Endothelial cell of umbilical vein (primary cell): ENCODE results near the gene ATP5PD. TPM values are rescaled to one million over a fixed set of nuclear protein-coding genes. Genes with fewer than 3 reads are reported as not detected.

Source experiments
- BruUV-seq: library from RNA; stranded (reverse); fragments of 400-500 nt; replicated peaks from 2 replicates; lab custom pipeline; 2021; lab: Mats Ljungman, UMichigan
- CTCF ChIA-PET: fragments of 300-600, 350-600 bp; sonication (Branson Sonifier 250); formaldehyde crosslinking; loops from one replicate; lab custom pipeline; 2021; ENCODE audit warnings: antibody characterized with exemption, inconsistent platforms; lab: Charles Lee
- POLR2A ChIA-PET: fragments of 300-600, 350-600 bp; sonication (Branson Sonifier 250); formaldehyde crosslinking; loops from one replicate; lab custom pipeline; 2021; ENCODE audit warnings: antibody characterized with exemption, inconsistent platforms; lab: Charles Lee
- DNase-seq: peaks from one replicate; pipeline ENCODE4 v3.0.0-alpha.2; 2011; ENCODE audit warnings: low read depth, low spot score
- FAIRE-seq: peaks from 2 replicates; lab custom pipeline; 2011; peaks lifted over from hg19 to GRCh38; lab: Jason Lieb, UNC
- H2AFZ ChIP-seq: 2 replicates; pipeline ENCODE4 v1.6.0; 2012; ENCODE audit warnings: low read depth, low read length, control low read depth, inconsistent platforms
- H3K27ac ChIP-seq: 2 replicates; pipeline ENCODE4 v1.5.1; 2011; ENCODE audit warnings: low read depth, mild to moderate bottlenecking, control low read depth, low read length, moderate library complexity; ENCODE audit not compliant: insufficient read depth
- H3K27me3 ChIP-seq, 2 experiments: 2 replicates each; pipeline versions ENCODE4 v1.6.0 to v1.6.1; 2011; ENCODE audit warnings: low read length in 2 of 2, mixed read lengths in 1 of 2; ENCODE audit not compliant: control insufficient read depth in 2 of 2, insufficient read depth in 2 of 2
- H3K36me3 ChIP-seq, 2 experiments: 2 replicates in 1 of 2; 3 replicates in 1 of 2; pipeline ENCODE4 v1.5.1; 2011; ENCODE audit warnings: low read length in 2 of 2, mild to moderate bottlenecking in 1 of 2, moderate library complexity in 1 of 2; ENCODE audit not compliant: control insufficient read depth in 2 of 2, insufficient read depth in 2 of 2; ENCODE audit errors: extremely low read depth in 1 of 2
- H3K4me1 ChIP-seq: 3 replicates; pipeline ENCODE4 v1.5.1; 2011; ENCODE audit warnings: mild to moderate bottlenecking, low read length; ENCODE audit not compliant: control insufficient read depth, insufficient read depth; ENCODE audit errors: extremely low read depth
- H3K4me2 ChIP-seq: 2 replicates; pipeline ENCODE4 v1.6.1; 2011; ENCODE audit warnings: low read length, control low read depth, mixed read lengths; ENCODE audit not compliant: insufficient read depth
- H3K4me3 ChIP-seq, 3 experiments: fragments of 200-600 bp in 1 of 3; sonication (generic), shearing (Covaris generic) in 1 of 3; replicated peaks in 1 of 3; 2 replicates each; pipeline ENCODE4 v1.5.1; 2011 to 2016; ENCODE audit warnings: control low read depth in 3 of 3, low read length in 3 of 3, mild to moderate bottlenecking in 2 of 3, inconsistent platforms in 1 of 3, low read depth in 1 of 3, moderate library complexity in 1 of 3; ENCODE audit not compliant: insufficient read depth in 1 of 3
- H3K79me2 ChIP-seq: 2 replicates; pipeline ENCODE4 v1.6.0; 2012; ENCODE audit warnings: low read length, inconsistent platforms; ENCODE audit not compliant: control insufficient read depth, insufficient read depth
- H3K9ac ChIP-seq: replicated peaks from 2 replicates; pipeline ENCODE3; 2011; ENCODE audit warnings: low read length, control low read depth; ENCODE audit not compliant: insufficient read depth; ENCODE audit errors: extremely low read depth
- H3K9me1 ChIP-seq: replicated peaks from 3 replicates; pipeline ENCODE4 v1.6.0; 2011; ENCODE audit warnings: mild to moderate bottlenecking, low read length; ENCODE audit not compliant: control insufficient read depth, insufficient read depth; ENCODE audit errors: extremely low read depth
- H3K9me3 ChIP-seq: replicated peaks from 2 replicates; pipeline ENCODE4 v1.5.1; 2012; ENCODE audit warnings: low read length, inconsistent platforms; ENCODE audit not compliant: control insufficient read depth, insufficient read depth
- H4K20me1 ChIP-seq: replicated peaks from 2 replicates; pipeline ENCODE3; 2011; ENCODE audit warnings: mild to moderate bottlenecking, low read length; ENCODE audit not compliant: control insufficient read depth, insufficient read depth; ENCODE audit errors: extremely low read depth
- CTCF ChIP-seq, 2 donors: IDR thresholded peaks; 1 replicate in 1 of 2; 2 replicates in 1 of 2; pipeline ENCODE4 v1.5.1; 2011; ENCODE audit warnings: low read length in 2 of 2, mild to moderate bottlenecking in 2 of 2, moderate library complexity in 2 of 2, control low read depth in 1 of 2, inconsistent platforms in 1 of 2, low read depth in 1 of 2; ENCODE audit not compliant: insufficient read depth in 1 of 2; ENCODE audit errors: extremely low read depth in 1 of 2
- EZH2 ChIP-seq: IDR thresholded peaks from 2 replicates; pipeline ENCODE4 v1.6.1; 2012; ENCODE audit warnings: borderline replicate concordance, low read depth, mild to moderate bottlenecking, moderate library complexity, low read length, inconsistent platforms; ENCODE audit not compliant: severe bottlenecking
- FOS ChIP-seq: IDR thresholded peaks from 2 replicates; pipeline ENCODE4 v1.6.1; 2011; ENCODE audit warnings: mild to moderate bottlenecking, low read length, moderate library complexity, borderline replicate concordance; ENCODE audit not compliant: insufficient read depth
- GATA2 ChIP-seq: IDR thresholded peaks from 2 replicates; pipeline ENCODE4 v1.7.0; 2011; ENCODE audit warnings: low read depth, mild to moderate bottlenecking, moderate library complexity, mixed read lengths, low read length; ENCODE audit not compliant: insufficient read length, insufficient read depth
- JUN ChIP-seq: IDR thresholded peaks from 2 replicates; pipeline ENCODE4 v1.6.1; 2011; ENCODE audit warnings: borderline replicate concordance, low read depth; ENCODE audit not compliant: insufficient read length, insufficient read depth
- MAX ChIP-seq: IDR thresholded peaks from 2 replicates; pipeline ENCODE4 v1.6.1; 2011; ENCODE audit not compliant: insufficient read depth, insufficient read length
- MYC ChIP-seq: IDR thresholded peaks from one replicate; pipeline ENCODE4 v1.6.1; 2011; ENCODE audit warnings: mild to moderate bottlenecking, low read depth, low read length
- POLR2A ChIP-seq: IDR thresholded peaks from 2 replicates; pipeline ENCODE4 v1.6.1; 2012; ENCODE audit warnings: low read depth, mild to moderate bottlenecking, control low read depth, low read length
- POLR2AphosphoS5 ChIP-seq: IDR thresholded peaks from 2 replicates; pipeline ENCODE4 v1.6.1; 2012; ENCODE audit warnings: low read depth, mild to moderate bottlenecking, control low read depth, low read length, moderate library complexity; ENCODE audit not compliant: insufficient read depth
- dilution Hi-C: fragments of 300-500 bp; cut with MboI; formaldehyde crosslinking; loops from one replicate; pipeline ENCODE4 v1.15.0; 2019; ENCODE audit warnings: low sequenced_read_pairs; ENCODE audit not compliant: extremely low pct_ligation_motif_present
- intact Hi-C: fragments of 100-400 bp; cut with micrococcal nuclease; formaldehyde crosslinking; loops from one replicate; pipeline ENCODE4 v1.10.0; 2022
- polyA plus RNA-seq, 4 experiments: library from polyadenylated mRNA; depleted of rRNA in 3 of 4; stranded (reverse) in 3 of 4; unstranded in 1 of 4; fragments of >200 nt; gene quantifications; 2 replicates each; pipeline versions ENCODE4 v1.2.1 to v1.2.3, GENCODE V29; 2011 to 2012; ENCODE audit warnings: missing spikeins in 1 of 4
- total RNA-seq: library from RNA; stranded (reverse); gene quantifications from 2 replicates; pipeline ENCODE4 v1.2.3, GENCODE V29; 2021

ATP5PD gene
- total and polyA plus RNA-seq, 2 donors (not counting 3 experiments of a cell fraction or from before 2014, with no cell fraction given): 182 to 200 TPM

GRCh38 chr17:75067856-75068255, 21.1 kb upstream of the ATP5PD start:
- no peak for DNase-seq
- Histone ChIP-seq H2AFZ (no peak overlapping the region), H3K27ac (no peak overlapping the region), H3K9me3 (no peaks in the 10 kb centered on the region), H3K36me3 (peaks cover 7 to 16% of the 10 kb centered on the region in 2 experiments), H3K27me3 (no peaks in the 10 kb centered on the region), H3K4me1 (peaks cover 6% of the 10 kb centered on the region), H3K79me2 (no peaks in the 10 kb centered on the region), H3K4me2 (no peak overlapping the region), H4K20me1 (no peaks in the 10 kb centered on the region), H3K9me1 (no peaks in the 10 kb centered on the region), H3K4me3 (no peak overlapping the region), H3K9ac (no peak overlapping the region)
- no peak for FAIRE-seq
- dilution Hi-C loops: no loop called here
- intact Hi-C loops: no loop called here
- ChIA-PET CTCF (interaction anchor here (1.3 to 3.9 kb wide), 3 partner anchors 38 to 135 kb away, joined by 4 to 52 read pairs (median 47); no protein-coding TSS in a partner anchor), POLR2A (no interaction called here)
- TF ChIP-seq EZH2: no peak
- no peak for TF ChIP-seq POLR2A
- no peak for TF ChIP-seq MAX
- no peak for TF ChIP-seq FOS
- TF ChIP-seq MYC: no peak
- no peak for TF ChIP-seq POLR2AphosphoS5
- no peak for TF ChIP-seq JUN
- no peak for TF ChIP-seq GATA2
- no peak for TF ChIP-seq CTCF (IDR thresholded peaks at IDR 0.05; ENCODE audit: extremely low read depth in 1 of 2, insufficient read depth in 1 of 2, low read depth in 1 of 2, low read length in 2 of 2)
- no TSS peak for BruUV-seq
